ENCODE results near the gene OXLD1. TPM values are rescaled to one million over a fixed set of nuclear protein-coding genes. Genes with fewer than 3 reads are reported as not detected.

Gene OXLD1
- total RNA-seq, 1 experiment from 2014 or later = 75.9 TPM

GRCh38 chr17:81656835-81657234, 9.6 kb downstream of the OXLD1 start:
- Histone ChIP-seq H3K9ac (ENCODE audit: low read length) (no peak overlapping the region), H3K27ac (ENCODE audit: low read depth, low read length) (no peak overlapping the region), H3K9me3 (ENCODE audit: control insufficient read depth in 1 of 2, insufficient read depth in 1 of 2, low read depth in 1 of 2, low read length in 2 of 2) (no peaks in the 10 kb centered on the region), H3K4me1 (ENCODE audit: control insufficient read depth in 1 of 2, insufficient read depth in 2 of 2, low read length in 2 of 2) (peaks cover 2 to 9% of the 10 kb centered on the region in 2 experiments; a peak in 3 of 4 replicates), H3K79me2 (ENCODE audit: insufficient read depth, low read length) (no peaks in the 10 kb centered on the region), H3K9me2 (ENCODE audit: insufficient read depth) (no peaks in the 10 kb centered on the region), H3K4me3 (replicated peaks in 1 of 2; ENCODE audit: low read depth in 1 of 2, low read length in 2 of 2) (no peak overlapping the region), H4K20me1 (ENCODE audit: insufficient read depth) (no peaks in the 10 kb centered on the region), H2AFZ (ENCODE audit: low read depth, low read length, poor library complexity, severe bottlenecking) (no peak overlapping the region), H3K27me3 (ENCODE audit: insufficient read depth, low read length) (no peaks in the 10 kb centered on the region), H3K36me3 (ENCODE audit: control insufficient read depth in 1 of 2, insufficient read depth in 2 of 2, low read length in 2 of 2) (no peaks in the 10 kb centered on the region), H3K4me2 (ENCODE audit: low read length) (no peak overlapping the region)
- ChIA-PET POLR2A (no interaction called here), RAD21 (ENCODE audit: low non-redundant PET in 1 of 2, low total read pairs in 2 of 2, uncharacterized antibody in 2 of 2, unreplicated experiment in 2 of 2) (no interaction called here), CTCF (no interaction called here)
- ATAC-seq (no peak), DNase-seq (ENCODE audit: low read depth, low spot score) (no peak)
- intact Hi-C loops (cut with micrococcal nuclease) = no loop called here
- BruUV-seq (replicated peaks) = no TSS peak
- TF ChIP-seq JUND (IDR thresholded peaks at IDR 0.05) (no peak), ZBTB33 (IDR thresholded peaks at IDR 0.05; ENCODE audit: extremely low read depth, insufficient replicate concordance, low read length) (no peak), ATF3 (IDR thresholded peaks at IDR 0.05) (no peak), TCF7L2 (IDR thresholded peaks at IDR 0.05; ENCODE audit: borderline replicate concordance, extremely low read depth, insufficient read depth, insufficient read length) (no peak), SIN3A (IDR thresholded peaks at IDR 0.05; ENCODE audit: low read depth) (no peak), EZH2 (IDR thresholded peaks at IDR 0.05) (no peak), YY1 (IDR thresholded peaks at IDR 0.05; ENCODE audit: extremely low read depth, insufficient replicate concordance, low read depth, low read length) (no peak), CTCF (IDR thresholded peaks at IDR 0.05 in 2 of 3, conservative IDR thresholded peaks at IDR 0.05 in 1 of 3; ENCODE audit: borderline replicate concordance in 1 of 3, insufficient read depth in 1 of 3, low read depth in 2 of 3, low read length in 2 of 3) (no peak), CBX3 (IDR thresholded peaks at IDR 0.05; ENCODE audit: low read depth) (no peak), ELF1 (IDR thresholded peaks at IDR 0.05; ENCODE audit: borderline replicate concordance, low read depth) (no peak), CEBPB (IDR thresholded peaks at IDR 0.05; ENCODE audit: low read depth) (no peak), MAX (IDR thresholded peaks at IDR 0.05) (no peak), ZNF274 (IDR thresholded peaks at IDR 0.05; ENCODE audit: low read depth, low read length) (no peak), POLR2AphosphoS5 (IDR thresholded peaks at IDR 0.05; ENCODE audit: low read depth, low read length) (no peak), FOSL1 (IDR thresholded peaks at IDR 0.05; ENCODE audit: low read depth) (no peak), REST (IDR thresholded peaks at IDR 0.05; ENCODE audit: low read depth) (no peak), SP1 (IDR thresholded peaks at IDR 0.05; ENCODE audit: low read depth) (no peak), SRF (IDR thresholded peaks at IDR 0.05; ENCODE audit: low read depth) (no peak)

All from HCT116 (cell line).